ENCODE data around the gene CPAMD8. TPM values are rescaled to one million over a fixed set of nuclear protein-coding genes. Genes with fewer than 3 reads are reported as not detected.

The CPAMD8 gene
- total RNA-seq, 1 experiment from 2014 or later: 3.9 TPM

GRCh38 chr19:16898361-16899015 lies 128.1 kb downstream of the CPAMD8 start:
- Histone ChIP-seq H2AFZ (ENCODE audit: low read length) (no peak overlapping the region), H3K79me2 (ENCODE audit: low read length) (no peaks in the 10 kb centered on the region), H3K9ac (ENCODE audit: low read length) (no peak overlapping the region), H4K20me1 (ENCODE audit: low read length) (no peaks in the 10 kb centered on the region), H3K4me1 (ENCODE audit: insufficient read depth, low read length) (peaks cover 6% of the 10 kb centered on the region; the same call in 1 of the 2 replicates), H3K27me3 (ENCODE audit: low read length) (no peaks in the 10 kb centered on the region), H3K27ac (ENCODE audit: low read length) (no peak overlapping the region), H3K4me2 (ENCODE audit: low read length) (no peak overlapping the region), H3K9me2 (replicated peaks; ENCODE audit: low read length) (no peaks in the 10 kb centered on the region), H3K36me3 (ENCODE audit: low read depth, low read length) (no peaks in the 10 kb centered on the region), H3F3A (ENCODE audit: low read length, unreplicated experiment) (no peaks in the 10 kb centered on the region), H3K4me3 (ENCODE audit: low read length) (no peak overlapping the region), H3K9me3 (ENCODE audit: low read length) (no peaks in the 10 kb centered on the region)
- BruUV-seq (replicated peaks): no TSS peak
- POLR2A ChIA-PET (ENCODE audit: unreplicated experiment): no interaction called here
- DNase-seq (no peak), ATAC-seq (no peak)
- intact Hi-C loops (cut with micrococcal nuclease): loop anchor here (1.0 to 10.0 kb wide), 4 partner anchors 64 to 156 kb away; no protein-coding TSS in a partner anchor
- no peak for TF ChIP-seq CTCF (conservative IDR thresholded peaks at IDR 0.05; ENCODE audit: low read depth, low read length)
- no peak for TF ChIP-seq EZH2 (IDR thresholded peaks at IDR 0.05; ENCODE audit: low read length, unreplicated experiment)
- TF ChIP-seq EZH2phosphoT487 (IDR thresholded peaks at IDR 0.05; ENCODE audit: borderline replicate concordance, low read length): no peak
- CTCF ChIA-PET: no interaction called here

- Histone ChIP-seq H2AFZ (ENCODE audit: low read length) (no peak overlapping the region), H3K4me2 (ENCODE audit: low read length) (no peak overlapping the region)
Observed at GRCh38 chr19:16897856-16898161, 128.8 kb downstream of the CPAMD8 start.

More at GRCh38 chr19:16897856-16898161, 128.8 kb downstream of the CPAMD8 start:
- ChIA-PET POLR2A (ENCODE audit: unreplicated experiment) (no interaction called here), CTCF (interaction anchor here (0.6 kb wide), 1 partner anchor 99 kb away, joined by 5 read pairs; no protein-coding TSS in a partner anchor)
- Histone ChIP-seq H3K36me3 (ENCODE audit: low read depth, low read length) (no peaks in the 10 kb centered on the region), H3K4me1 (ENCODE audit: insufficient read depth, low read length) (peaks cover 6% of the 10 kb centered on the region; the same call in 1 of the 2 replicates), H3K27ac (ENCODE audit: low read length) (no peak overlapping the region), H3K9me2 (replicated peaks; ENCODE audit: low read length) (no peaks in the 10 kb centered on the region), H3F3A (ENCODE audit: low read length, unreplicated experiment) (no peaks in the 10 kb centered on the region), H3K9me3 (ENCODE audit: low read length) (no peaks in the 10 kb centered on the region), H3K9ac (ENCODE audit: low read length) (no peak overlapping the region), H3K79me2 (ENCODE audit: low read length) (no peaks in the 10 kb centered on the region), H3K27me3 (ENCODE audit: low read length) (no peaks in the 10 kb centered on the region), H3K4me3 (ENCODE audit: low read length) (no peak overlapping the region), H4K20me1 (ENCODE audit: low read length) (no peaks in the 10 kb centered on the region)
- TF ChIP-seq EZH2phosphoT487 (IDR thresholded peaks at IDR 0.05; ENCODE audit: borderline replicate concordance, low read length) (no peak), EZH2 (IDR thresholded peaks at IDR 0.05; ENCODE audit: low read length, unreplicated experiment) (no peak), CTCF (conservative IDR thresholded peaks at IDR 0.05; ENCODE audit: low read depth, low read length) (no peak)
- intact Hi-C loops (cut with micrococcal nuclease): loop anchor here (2.0 to 10.0 kb wide), 3 partner anchors 63 to 157 kb away; no protein-coding TSS in a partner anchor
- DNase-seq (no peak), ATAC-seq (no peak)
- no TSS peak for BruUV-seq (replicated peaks)

Data from PC-3 (cell line).